Activated T-helper 1 cell treated with anti-CD3 and anti-CD28 coated beads, Interleukin-12 subunit alpha, Interleukin-12 subunit beta, Interleukin-2, Interleukin-4 antibody, amounts not matched to agents 30 ng/mL and 10 ng/mL and 1 ng/mL, durations not matched to agents 14 hours and 24 hours and 36 hours (primary cell): ENCODE results near the gene GALNT18. TPM values are rescaled to one million over a fixed set of nuclear protein-coding genes. Genes with fewer than 3 reads are reported as not detected.

ENCODE experiments used
- DNase-seq: peaks from one replicate; pipeline ENCODE4 v3.0.0; 2021; ENCODE audit warnings: low spot score
- H3K27ac Mint-ChIP-seq: one replicate; pipeline ENCODE4 v1.8.0; 2021; ENCODE audit warnings: mild to moderate bottlenecking, mixed read lengths
- H3K27me3 Mint-ChIP-seq: one replicate; pipeline ENCODE4 v1.8.0; 2022; ENCODE audit warnings: mild to moderate bottlenecking, moderate library complexity, mixed read lengths; ENCODE audit not compliant: insufficient read depth
- H3K36me3 Mint-ChIP-seq: one replicate; pipeline ENCODE4 v1.8.0; 2021; ENCODE audit warnings: low read depth, mixed read lengths
- H3K4me1 Mint-ChIP-seq: one replicate; pipeline ENCODE4 v1.8.0; 2021; ENCODE audit warnings: low read depth, mixed read lengths
- H3K4me3 Mint-ChIP-seq: one replicate; pipeline ENCODE4 v1.8.0; 2021; ENCODE audit warnings: mild to moderate bottlenecking, moderate library complexity, mixed read lengths
- H3K9me3 Mint-ChIP-seq: one replicate; pipeline ENCODE4 v1.8.0; 2021; ENCODE audit warnings: mixed read lengths
- intact Hi-C: fragments of 100-400 bp; cut with micrococcal nuclease; formaldehyde crosslinking; loops from one replicate; pipeline ENCODE4 v1.15.1; 2024
- total RNA-seq: library from RNA; stranded (reverse); gene quantifications from 2 replicates; pipeline ENCODE4 v1.2.3, GENCODE V29; 2022

The GALNT18 gene
- total RNA-seq, 1 donor from 2014 or later = 5.3 TPM

DNA sequence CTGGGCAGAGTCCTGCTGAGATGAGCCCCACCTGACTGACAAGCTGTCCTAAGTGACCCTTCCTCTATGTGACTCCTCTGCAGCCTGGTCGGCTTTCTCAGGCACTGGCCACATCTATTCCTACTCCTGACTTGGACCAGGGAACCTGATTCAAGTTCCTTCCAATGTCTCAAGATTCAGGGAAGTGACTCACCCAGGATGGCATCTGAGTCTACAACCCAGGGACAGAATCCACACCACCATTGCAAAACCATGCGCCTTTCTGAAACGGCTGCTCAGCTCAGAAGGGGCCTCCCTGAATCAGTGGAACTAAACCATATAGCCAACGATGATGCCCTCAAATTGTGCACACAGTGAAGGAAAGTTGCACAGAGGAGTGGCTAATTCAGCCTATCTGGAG, 204.9 kb downstream of the GALNT18 start:
- no peaks in the 10 kb centered on the region for H3K9me3 Mint-ChIP-seq
- peaks cover 8% of the 10 kb centered on the region for H3K4me1 Mint-ChIP-seq
- H3K27ac Mint-ChIP-seq = no peak overlapping the region
- intact Hi-C loops = no loop called here
- no peak for DNase-seq
- no peak overlapping the region for H3K4me3 Mint-ChIP-seq
- peaks cover 11% of the 10 kb centered on the region for H3K27me3 Mint-ChIP-seq
- no peaks in the 10 kb centered on the region for H3K36me3 Mint-ChIP-seq

DNA sequence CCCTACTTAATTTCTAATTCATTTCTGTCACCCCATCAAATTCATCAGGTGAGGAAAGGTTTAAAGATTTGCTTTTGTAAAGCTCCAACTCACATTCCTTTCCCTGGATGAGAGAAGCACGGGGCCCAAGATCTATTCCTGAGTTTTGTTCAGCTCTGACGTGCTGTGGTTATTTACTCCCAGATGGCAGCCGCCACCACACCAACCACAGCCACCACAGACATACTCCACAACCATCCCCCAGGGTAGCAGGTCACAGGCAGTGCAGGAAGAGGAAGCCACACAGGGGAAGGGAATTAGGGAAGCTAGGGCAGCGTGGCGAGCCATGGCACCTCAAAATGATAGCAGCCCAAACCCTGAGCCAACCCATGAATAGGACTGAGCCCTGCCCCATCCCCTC, 205.3 kb downstream of the GALNT18 start:
- intact Hi-C loops = no loop called here
- H3K4me1 Mint-ChIP-seq = peaks cover 8% of the 10 kb centered on the region
- peaks cover 11% of the 10 kb centered on the region for H3K27me3 Mint-ChIP-seq
- no peak for DNase-seq
- H3K27ac Mint-ChIP-seq = no peak overlapping the region
- H3K9me3 Mint-ChIP-seq = no peaks in the 10 kb centered on the region
- H3K4me3 Mint-ChIP-seq = no peak overlapping the region
- no peaks in the 10 kb centered on the region for H3K36me3 Mint-ChIP-seq

DNA sequence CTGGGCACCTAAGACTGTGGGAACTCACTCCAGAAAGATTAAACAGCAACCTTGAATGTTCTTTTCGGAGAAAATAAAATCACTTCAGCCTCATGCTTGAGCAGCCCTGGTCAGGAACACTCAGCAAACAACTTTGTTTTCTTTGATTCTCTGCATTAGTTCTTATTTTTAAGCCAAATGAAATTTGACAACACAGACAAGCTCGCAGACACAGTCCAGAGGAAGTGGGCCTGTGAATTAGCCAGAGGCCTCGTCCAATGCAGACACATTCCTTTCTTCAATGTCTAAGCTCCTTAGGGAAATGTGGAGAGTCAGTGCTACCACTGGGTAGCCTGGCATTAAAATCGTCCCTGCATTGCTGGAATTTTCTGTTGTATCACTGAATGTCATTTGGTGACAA, 205.9 kb downstream of the GALNT18 start:
- Mint-ChIP-seq H3K9me3 (no peaks in the 10 kb centered on the region), H3K36me3 (no peaks in the 10 kb centered on the region), H3K27ac (no peak overlapping the region), H3K27me3 (peaks cover 14% of the 10 kb centered on the region), H3K4me1 (peaks cover 8% of the 10 kb centered on the region), H3K4me3 (no peak overlapping the region)
- DNase-seq = no peak
- intact Hi-C loops = no loop called here

DNA sequence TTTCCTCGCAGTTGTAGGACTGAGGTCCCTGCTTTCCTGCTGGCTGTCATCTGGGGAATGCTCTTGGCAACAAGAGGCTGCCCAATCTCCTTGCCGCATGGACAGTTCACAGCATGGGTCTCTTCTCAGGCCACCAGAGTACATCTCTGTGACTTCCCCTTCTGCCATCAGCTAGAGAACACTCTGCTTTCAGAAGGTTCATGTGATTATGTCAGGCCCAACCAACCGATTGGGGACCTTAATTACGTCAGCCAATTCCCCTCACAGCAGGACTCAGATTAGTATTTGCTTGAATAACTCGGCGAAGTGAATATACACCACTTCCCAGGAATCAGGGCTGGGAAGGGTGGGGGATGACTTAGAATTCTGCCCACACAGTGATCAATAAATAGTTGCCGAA, 206.8 kb downstream of the GALNT18 start:
- H3K4me3 Mint-ChIP-seq = no peak overlapping the region
- DNase-seq = no peak
- H3K36me3 Mint-ChIP-seq = no peaks in the 10 kb centered on the region
- H3K4me1 Mint-ChIP-seq = peaks cover 8% of the 10 kb centered on the region
- intact Hi-C loops = no loop called here
- H3K9me3 Mint-ChIP-seq = no peaks in the 10 kb centered on the region
- no peak overlapping the region for H3K27ac Mint-ChIP-seq
- peaks cover 16% of the 10 kb centered on the region for H3K27me3 Mint-ChIP-seq

DNA sequence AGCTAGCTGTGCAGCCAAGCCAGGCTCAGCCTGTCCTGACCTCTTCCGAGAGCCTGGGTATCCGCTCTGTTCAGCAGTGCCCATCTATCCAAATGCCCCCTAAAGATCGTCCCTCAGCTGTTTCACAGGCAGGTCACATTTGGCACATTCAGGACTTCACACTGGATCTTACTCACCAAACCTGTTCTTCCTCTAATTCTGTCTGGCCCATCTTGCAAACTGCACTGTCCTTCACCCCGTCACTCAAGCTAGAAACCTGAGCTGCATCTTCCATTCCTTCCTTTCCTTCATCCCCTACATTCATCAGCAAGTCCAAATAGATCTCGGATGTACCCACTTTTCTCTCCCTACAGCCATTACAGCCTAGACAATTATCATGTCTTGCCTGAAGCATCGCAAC, 208.0 kb downstream of the GALNT18 start:
- Mint-ChIP-seq H3K4me3 (no peak overlapping the region), H3K9me3 (no peaks in the 10 kb centered on the region), H3K27me3 (peaks cover 16% of the 10 kb centered on the region), H3K27ac (no peak overlapping the region), H3K36me3 (no peaks in the 10 kb centered on the region), H3K4me1 (peaks cover 8% of the 10 kb centered on the region)
- no peak for DNase-seq
- intact Hi-C loops = no loop called here

DNA sequence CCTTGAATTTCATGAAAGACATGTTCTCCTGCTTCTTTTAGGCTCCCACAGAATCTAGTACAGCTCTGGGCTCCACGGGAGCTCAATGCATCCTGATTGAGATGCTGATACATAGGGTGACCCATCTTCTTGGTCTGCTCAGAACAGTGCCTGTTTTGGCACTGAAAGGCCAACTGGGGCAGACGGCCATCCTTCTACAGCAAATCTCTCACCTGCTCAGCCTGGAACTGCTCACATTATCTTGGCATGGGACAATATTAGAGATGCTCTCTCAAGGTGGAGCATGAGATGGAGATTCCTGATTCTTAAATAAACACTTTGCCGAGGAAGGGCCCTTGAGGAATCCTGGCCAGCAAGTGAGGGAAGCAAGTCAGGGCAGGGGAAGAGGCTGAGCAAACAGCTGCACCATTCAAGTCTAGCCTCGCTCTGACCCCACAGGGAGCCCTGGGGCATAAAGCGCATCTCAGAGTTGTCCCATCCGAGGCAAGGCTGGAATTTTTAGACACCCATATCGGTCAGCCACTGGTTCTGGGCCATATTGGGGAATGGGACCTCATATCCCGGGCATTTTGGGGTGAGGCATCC, 210.3 kb downstream of the GALNT18 start:
- intact Hi-C loops = no loop called here
- Mint-ChIP-seq H3K4me3 (no peak overlapping the region), H3K4me1 (peaks cover 1% of the 10 kb centered on the region), H3K36me3 (no peaks in the 10 kb centered on the region), H3K27me3 (peaks cover 10% of the 10 kb centered on the region), H3K27ac (no peak overlapping the region), H3K9me3 (no peaks in the 10 kb centered on the region)
- no peak for DNase-seq

DNA sequence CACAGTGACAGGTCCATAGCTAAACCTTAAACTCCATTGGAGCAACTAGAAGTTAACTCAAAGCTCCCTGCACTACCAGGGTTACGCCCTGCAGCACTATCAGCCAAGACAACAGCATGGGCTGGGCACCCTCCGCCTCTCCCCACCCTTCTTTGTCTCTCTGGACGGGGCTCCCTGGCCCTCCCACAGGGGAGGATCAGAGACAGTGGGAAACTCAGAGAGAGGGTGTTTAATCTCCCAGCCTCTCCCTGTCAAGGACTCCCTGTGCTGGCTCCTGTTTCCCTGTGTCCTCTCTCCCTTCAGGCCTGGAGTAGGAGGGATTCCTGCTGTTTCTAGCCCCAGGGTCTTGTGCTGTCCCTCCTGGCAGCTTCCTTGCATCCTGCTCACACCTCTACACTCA, 211.9 kb downstream of the GALNT18 start:
- intact Hi-C loops = loop anchor here (10.0 kb wide), 1 partner anchor 375 kb away; no protein-coding TSS in a partner anchor
- no peaks in the 10 kb centered on the region for H3K36me3 Mint-ChIP-seq
- H3K9me3 Mint-ChIP-seq = no peaks in the 10 kb centered on the region
- no peak for DNase-seq
- H3K27me3 Mint-ChIP-seq = peaks cover 7% of the 10 kb centered on the region
- H3K27ac Mint-ChIP-seq = no peak overlapping the region
- no peaks in the 10 kb centered on the region for H3K4me1 Mint-ChIP-seq
- H3K4me3 Mint-ChIP-seq = no peak overlapping the region

DNA sequence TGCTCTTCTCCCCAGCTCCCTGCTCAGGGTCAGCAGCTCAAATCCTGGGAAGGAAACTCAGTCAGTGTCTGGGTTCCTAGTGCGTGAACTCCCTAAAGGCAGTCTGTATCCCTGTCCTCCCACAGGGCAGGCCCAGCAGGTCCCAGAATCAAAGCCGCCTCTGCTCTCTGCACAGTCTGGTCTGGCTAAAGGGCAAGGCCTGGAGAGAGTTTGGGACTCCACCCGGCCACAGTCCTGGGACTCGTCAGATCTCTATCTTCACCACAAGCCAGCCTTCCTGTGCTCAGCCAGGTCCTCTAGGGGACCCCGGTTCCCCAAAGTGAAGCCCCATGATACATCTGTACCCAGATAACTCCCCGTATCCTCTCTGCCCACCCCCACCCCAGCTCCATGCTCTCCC, 212.6 kb downstream of the GALNT18 start:
- Mint-ChIP-seq H3K9me3 (no peaks in the 10 kb centered on the region), H3K4me3 (no peak overlapping the region), H3K27ac (no peak overlapping the region), H3K27me3 (peaks cover 7% of the 10 kb centered on the region), H3K36me3 (no peaks in the 10 kb centered on the region), H3K4me1 (no peaks in the 10 kb centered on the region)
- intact Hi-C loops = loop anchor here (10.0 kb wide), 1 partner anchor 376 kb away; no protein-coding TSS in a partner anchor
- no peak for DNase-seq

DNA sequence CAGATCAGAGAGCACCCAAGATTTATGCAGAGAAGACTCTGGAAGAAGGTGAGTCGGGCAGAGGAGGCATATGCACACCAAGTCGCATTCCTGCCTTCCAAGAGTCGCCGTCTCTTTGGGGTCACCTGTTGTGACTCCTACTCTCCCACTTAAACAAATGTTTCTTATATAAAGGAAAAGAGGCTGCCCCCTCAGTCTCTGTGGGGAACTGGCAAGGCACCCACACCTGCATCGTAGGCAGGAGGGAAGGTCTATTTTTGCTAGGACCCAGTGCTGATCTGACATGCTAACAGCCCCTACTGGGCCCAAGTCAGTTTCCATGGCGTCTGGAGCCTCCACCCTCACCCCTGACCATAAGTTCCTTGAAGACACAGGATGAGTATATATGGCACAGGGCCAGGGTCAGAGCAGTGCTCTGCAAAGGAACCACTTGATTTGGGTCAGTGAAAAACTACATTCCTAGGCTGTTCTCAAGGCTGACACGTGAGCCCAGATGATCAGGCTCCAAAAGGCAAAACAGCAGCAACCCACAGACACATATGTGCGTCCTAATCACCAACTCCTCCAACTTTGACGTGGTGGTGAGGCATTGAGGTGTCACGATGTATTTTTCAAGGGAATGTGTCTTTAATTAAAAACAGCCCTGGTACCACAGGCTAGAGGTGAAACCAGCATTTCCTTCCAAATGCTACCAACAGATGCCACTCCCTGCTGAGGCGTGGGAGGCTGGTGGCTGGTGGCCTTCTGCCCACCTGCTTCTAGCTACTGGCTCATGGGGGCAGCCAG, 213.2 kb downstream of the GALNT18 start:
- Mint-ChIP-seq H3K4me1 (no peaks in the 10 kb centered on the region), H3K27me3 (peaks cover 7% of the 10 kb centered on the region), H3K4me3 (no peak overlapping the region), H3K36me3 (no peaks in the 10 kb centered on the region), H3K9me3 (no peaks in the 10 kb centered on the region), H3K27ac (no peak overlapping the region)
- intact Hi-C loops = loop anchor here (10.0 kb wide), 1 partner anchor 376 kb away; no protein-coding TSS in a partner anchor
- DNase-seq = no peak

DNA sequence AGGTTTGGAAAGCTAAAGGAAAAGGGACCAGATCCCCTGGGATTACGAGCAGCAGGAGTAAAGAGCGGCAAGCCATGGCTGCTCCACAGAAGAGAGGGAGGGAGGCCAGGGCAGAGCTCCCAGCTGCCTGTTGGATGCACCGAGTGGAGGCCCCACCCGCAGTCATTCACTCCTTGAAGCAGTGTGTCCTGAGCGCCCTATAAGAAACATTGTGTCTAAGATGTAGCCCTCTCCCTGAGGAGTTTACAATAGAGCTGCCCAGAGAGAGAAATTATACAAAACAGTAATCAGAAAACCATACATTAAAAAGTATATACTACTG, 214.1 kb downstream of the GALNT18 start:
- no peaks in the 10 kb centered on the region for H3K36me3 Mint-ChIP-seq
- peaks cover 7% of the 10 kb centered on the region for H3K27me3 Mint-ChIP-seq
- intact Hi-C loops = loop anchor here (10.0 kb wide), 1 partner anchor 377 kb away; no protein-coding TSS in a partner anchor
- H3K4me1 Mint-ChIP-seq = no peaks in the 10 kb centered on the region
- H3K4me3 Mint-ChIP-seq = no peak overlapping the region
- no peaks in the 10 kb centered on the region for H3K9me3 Mint-ChIP-seq
- no peak overlapping the region for H3K27ac Mint-ChIP-seq
- no peak for DNase-seq

DNA sequence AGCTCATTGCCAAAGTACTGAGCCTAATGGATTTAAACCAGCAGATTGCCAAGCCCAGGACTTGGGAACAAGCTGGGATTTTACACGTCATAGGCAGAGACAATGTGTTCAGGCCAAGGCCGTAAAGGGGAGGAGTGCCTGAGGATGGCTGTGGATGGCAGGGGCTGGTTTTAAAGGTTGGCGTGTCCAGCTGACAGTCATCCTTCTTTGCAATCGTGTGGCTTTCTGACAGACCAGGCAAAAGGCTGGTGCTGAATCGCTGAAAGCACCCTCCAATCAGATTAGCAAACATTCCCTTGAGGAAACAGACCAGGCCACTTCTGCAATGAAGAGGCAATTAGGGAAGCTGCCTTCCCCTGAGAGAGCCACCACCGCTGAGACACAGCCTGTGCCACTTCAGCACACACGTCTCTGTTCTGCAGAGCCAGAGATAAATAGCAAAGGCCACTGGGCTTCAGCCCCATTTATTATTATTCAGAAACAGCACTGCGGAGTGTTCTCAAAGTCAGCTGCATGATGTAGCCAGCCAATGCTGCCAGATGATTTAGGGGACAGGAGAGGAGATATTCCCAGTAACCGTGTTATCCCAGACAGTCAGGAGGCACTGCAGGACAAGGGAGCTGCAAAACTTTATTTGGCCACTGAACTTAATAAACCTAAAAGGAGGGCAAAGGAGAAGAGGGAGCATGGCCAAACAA, 214.6 kb downstream of the GALNT18 start:
- no peaks in the 10 kb centered on the region for H3K9me3 Mint-ChIP-seq
- no peak overlapping the region for H3K27ac Mint-ChIP-seq
- DNase-seq = no peak
- H3K4me1 Mint-ChIP-seq = no peaks in the 10 kb centered on the region
- intact Hi-C loops = loop anchor here (10.0 kb wide), 1 partner anchor 378 kb away; no protein-coding TSS in a partner anchor
- H3K36me3 Mint-ChIP-seq = no peaks in the 10 kb centered on the region
- H3K27me3 Mint-ChIP-seq = peaks cover 7% of the 10 kb centered on the region
- no peak overlapping the region for H3K4me3 Mint-ChIP-seq

DNA sequence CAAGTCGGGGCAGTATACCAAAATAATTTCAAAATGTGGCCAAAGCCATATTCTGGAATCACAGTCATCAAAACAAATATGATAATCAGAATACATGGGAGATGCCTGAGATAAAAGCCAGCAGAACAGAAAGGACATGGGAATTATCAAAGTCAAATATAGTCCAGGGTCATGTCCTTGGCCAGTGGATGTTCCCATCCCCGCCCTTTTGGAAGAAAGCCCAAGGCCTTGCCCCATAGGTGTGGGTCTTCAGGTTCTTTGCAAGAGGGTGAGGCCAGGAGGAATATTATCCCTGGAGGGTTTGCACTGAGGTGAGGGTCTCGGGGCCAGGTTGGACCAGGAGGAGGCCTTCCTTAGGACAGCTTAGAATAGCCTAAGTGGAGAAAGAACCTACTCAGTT, 215.2 kb downstream of the GALNT18 start:
- Mint-ChIP-seq H3K4me1 (no peaks in the 10 kb centered on the region), H3K9me3 (no peaks in the 10 kb centered on the region), H3K36me3 (no peaks in the 10 kb centered on the region), H3K4me3 (no peak overlapping the region), H3K27ac (no peak overlapping the region), H3K27me3 (peaks cover 7% of the 10 kb centered on the region)
- intact Hi-C loops = loop anchor here (10.0 kb wide), 1 partner anchor 378 kb away; no protein-coding TSS in a partner anchor
- no peak for DNase-seq
